HepG2 (cell line): Measurements from ENCODE around the gene CCDC121. TPM values are rescaled to one million over a fixed set of nuclear protein-coding genes. Genes with fewer than 3 reads are reported as not detected.
A peak's percentile ranks its signal among the peaks of the same experiment; 100 is the strongest.

Source experiments
- AFF4 ChIP-seq: sonication (generic); formaldehyde crosslinking; IDR thresholded peaks from 2 replicates; pipeline ENCODE4 v1.4.0; 2020; ENCODE audit warnings: missing genetic modification reagents
- ARID3A ChIP-seq: IDR thresholded peaks from 2 replicates; pipeline ENCODE4 v1.6.1; 2012; ENCODE audit warnings: low read depth, low read length, improper control_type of control experiment
- ATF5 ChIP-seq: sonication (generic); formaldehyde crosslinking; IDR thresholded peaks from 2 replicates; pipeline ENCODE4 v1.4.0; 2020; ENCODE audit warnings: mild to moderate bottlenecking, low read depth, missing genetic modification reagents
- E2F1 ChIP-seq: sonication (generic); formaldehyde crosslinking; IDR thresholded peaks from 2 replicates; pipeline ENCODE4 v1.5.0; 2020; ENCODE audit warnings: missing genetic modification reagents
- FOXO4 ChIP-seq: sonication (generic); formaldehyde crosslinking; conservative IDR thresholded peaks from 2 replicates; pipeline ENCODE4 v1.8.1; 2023; ENCODE audit warnings: missing genetic modification reagents
- KAT8 ChIP-seq: IDR thresholded peaks from 2 replicates; pipeline ENCODE4 v1.6.1; 2016; ENCODE audit warnings: missing genetic modification reagents, missing compliant biosample characterization
- NFATC3 ChIP-seq: sonication (generic); formaldehyde crosslinking; IDR thresholded peaks from 2 replicates; pipeline ENCODE4 v1.5.1; 2020; ENCODE audit warnings: mild to moderate bottlenecking, missing genetic modification reagents
- NR2F1 ChIP-seq, 2 experiments: fragments of 450-650 bp in 1 of 2; formaldehyde crosslinking in 1 of 2; IDR thresholded peaks; 2 replicates each; pipeline versions ENCODE4 v1.5.0 to v1.6.1; 2016 to 2020; ENCODE audit warnings: mild to moderate bottlenecking in 1 of 2, missing compliant biosample characterization in 1 of 2, missing genetic modification reagents in 1 of 2, moderate library complexity in 1 of 2
- ZBTB14 ChIP-seq: sonication (generic); formaldehyde crosslinking; IDR thresholded peaks from 2 replicates; pipeline ENCODE4 v1.4.0; 2020; ENCODE audit warnings: missing genetic modification reagents
- ZNF124 ChIP-seq: sonication (generic); formaldehyde crosslinking; IDR thresholded peaks from 2 replicates; pipeline ENCODE4 v1.4.0; 2020; ENCODE audit warnings: missing genetic modification reagents
- ZNF552 ChIP-seq: sonication (generic); formaldehyde crosslinking; IDR thresholded peaks from 2 replicates; pipeline ENCODE4 v1.9.0; 2022; ENCODE audit warnings: missing genetic modification reagents, mild to moderate bottlenecking, borderline replicate concordance
- ZNF605 ChIP-seq: sonication (generic); formaldehyde crosslinking; IDR thresholded peaks from 2 replicates; pipeline ENCODE4 v1.8.0; 2022; ENCODE audit warnings: mild to moderate bottlenecking, missing genetic modification reagents
- ZNF776 ChIP-seq: sonication (generic); formaldehyde crosslinking; IDR thresholded peaks from 2 replicates; pipeline ENCODE4 v1.4.0; 2020; ENCODE audit warnings: mild to moderate bottlenecking, missing genetic modification reagents
- polyA plus RNA-seq, 8 experiments: library from polyadenylated mRNA; depleted of rRNA in 3 of 8; stranded (reverse) in 7 of 8; unstranded in 1 of 8; fragments of >200 nt; fragmentation: Illumina TruSeq in 4 of 8; extraction: Trizol in 4 of 8; gene quantifications; 2 replicates each; pipeline versions ENCODE4 v1.2.1 to v1.2.3, GENCODE V29; 2011 to 2016; ENCODE audit warnings: low read depth in 4 of 8, missing spikeins in 1 of 8, mixed read lengths in 1 of 8; ENCODE audit not compliant: insufficient read depth in 1 of 8
- total RNA-seq, 5 experiments: library from RNA; depleted of rRNA; stranded (reverse); fragments of >200 nt; fragmentation: Illumina TruSeq; extraction: Trizol; gene quantifications; 2 replicates each; pipeline ENCODE4 v1.2.3, GENCODE V29; 2016; ENCODE audit warnings: low read depth in 1 of 5

The CCDC121 gene
- total and polyA plus RNA-seq, 2 of the 13 experiments (the other 11 are each of a cell fraction or from before 2014, with no cell fraction given), result 1.9 to 3.0 TPM

- TF ChIP-seq NFATC3 (CRISPR knock-in tag) (no peak), ZNF776 (CRISPR knock-in tag) (no peak; the same call in 1 of the 2 replicates), FOXO4 (CRISPR knock-in tag) (no peak), E2F1 (CRISPR knock-in tag) (no peak; the same call in 1 of the 2 replicates), ZNF552 (CRISPR knock-in tag) (no peak; the same call in 1 of the 2 replicates), KAT8 (peak; percentile 97), NR2F1 (CRISPR knock-in tag; IDR thresholded peaks at IDR 0.05) (peak in 1 of 2 experiments; percentile 39; a peak in 1 of 4 replicates), AFF4 (no peak), ZBTB14 (no peak), ZNF124 (peak; percentile 38; the same call in 1 of the 2 replicates), ARID3A (no peak), ATF5 (CRISPR knock-in tag) (no peak), ZNF605 (CRISPR knock-in tag) (peak; percentile 87)
Observed at GRCh38 chr2:27582695-27583389, 46.0 kb downstream of the CCDC121 start, which contains the start of gene ZNF512 (continued).
